HG03139 (cell line): Measurements from ENCODE around the gene XAB2.
"Not testable (repeated sequence)": the region's sequence is repeated elsewhere in the genome, so short reads cannot be mapped to it uniquely, and the experiment has no call there.

Experiments
- ATAC-seq: cut with Tn5 transposase; IDR thresholded peaks from one replicate; pipeline ENCODE4 v1.9.1; 2021; ENCODE audit not compliant: unreplicated experiment

XAB2 gene

GRCh38 chr19:7650148-7650547 lies 20.8 kb upstream of the XAB2 start:
- no peak for ATAC-seq

DNA sequence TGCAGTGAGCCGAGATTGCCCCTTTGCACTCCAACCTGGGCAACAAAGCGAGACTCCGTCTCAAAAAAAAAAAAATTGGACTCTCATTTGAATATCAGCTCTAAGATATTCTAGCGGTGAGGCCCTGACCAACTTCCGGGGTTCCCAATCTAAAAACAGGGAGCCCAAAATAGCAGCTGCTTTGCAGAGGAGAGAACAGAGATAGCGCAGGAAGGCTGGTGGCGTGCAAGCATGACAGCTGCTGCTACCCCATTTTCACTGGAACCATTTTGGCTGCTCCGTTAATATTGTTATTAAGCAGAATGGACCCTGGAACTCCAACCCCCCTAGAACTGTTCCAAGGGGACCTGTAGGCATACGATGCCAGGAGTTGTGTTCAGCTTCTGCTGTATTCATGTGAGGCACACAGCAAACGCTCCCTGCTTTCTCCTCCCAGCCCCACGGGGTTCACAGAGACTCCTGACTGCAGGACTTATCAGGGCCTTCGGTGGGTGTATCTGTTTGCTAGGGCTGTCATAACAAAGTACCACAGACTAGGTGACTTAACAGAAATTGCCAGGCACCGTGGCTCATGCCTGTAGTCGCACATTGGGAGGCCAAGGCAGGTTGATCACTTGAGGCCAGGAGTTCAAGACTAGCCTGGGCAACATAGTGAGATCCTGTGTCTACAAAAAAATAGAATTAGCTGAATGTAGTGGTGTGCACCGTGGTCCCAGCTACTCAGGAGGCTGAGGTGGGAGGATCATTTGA lies 19.1 kb upstream of the XAB2 start:
- no peak for ATAC-seq

DNA sequence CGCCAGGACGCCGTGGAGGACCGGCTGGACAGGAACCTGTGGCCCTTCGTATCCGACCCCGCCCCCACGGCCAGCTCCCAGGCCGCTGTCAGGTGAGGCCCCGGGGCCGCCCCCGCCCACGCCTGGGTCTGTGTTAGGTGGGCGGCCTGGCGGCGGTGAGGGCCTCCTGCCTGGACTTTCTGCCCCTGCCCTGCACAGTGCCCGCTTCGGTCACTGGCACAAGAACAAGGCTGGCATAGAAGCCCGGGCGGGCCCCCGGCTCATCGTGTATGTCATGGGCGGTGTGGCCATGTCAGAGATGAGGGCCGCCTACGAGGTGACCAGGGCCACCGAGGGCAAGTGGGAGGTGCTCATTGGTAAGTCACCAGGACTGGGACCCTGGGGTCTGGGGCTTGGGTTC lies 17.8 kb upstream of the XAB2 start:
- no peak for ATAC-seq

GRCh38 chr19:7646426-7646700 lies 17.0 kb upstream of the XAB2 start:
- ATAC-seq = no peak

DNA sequence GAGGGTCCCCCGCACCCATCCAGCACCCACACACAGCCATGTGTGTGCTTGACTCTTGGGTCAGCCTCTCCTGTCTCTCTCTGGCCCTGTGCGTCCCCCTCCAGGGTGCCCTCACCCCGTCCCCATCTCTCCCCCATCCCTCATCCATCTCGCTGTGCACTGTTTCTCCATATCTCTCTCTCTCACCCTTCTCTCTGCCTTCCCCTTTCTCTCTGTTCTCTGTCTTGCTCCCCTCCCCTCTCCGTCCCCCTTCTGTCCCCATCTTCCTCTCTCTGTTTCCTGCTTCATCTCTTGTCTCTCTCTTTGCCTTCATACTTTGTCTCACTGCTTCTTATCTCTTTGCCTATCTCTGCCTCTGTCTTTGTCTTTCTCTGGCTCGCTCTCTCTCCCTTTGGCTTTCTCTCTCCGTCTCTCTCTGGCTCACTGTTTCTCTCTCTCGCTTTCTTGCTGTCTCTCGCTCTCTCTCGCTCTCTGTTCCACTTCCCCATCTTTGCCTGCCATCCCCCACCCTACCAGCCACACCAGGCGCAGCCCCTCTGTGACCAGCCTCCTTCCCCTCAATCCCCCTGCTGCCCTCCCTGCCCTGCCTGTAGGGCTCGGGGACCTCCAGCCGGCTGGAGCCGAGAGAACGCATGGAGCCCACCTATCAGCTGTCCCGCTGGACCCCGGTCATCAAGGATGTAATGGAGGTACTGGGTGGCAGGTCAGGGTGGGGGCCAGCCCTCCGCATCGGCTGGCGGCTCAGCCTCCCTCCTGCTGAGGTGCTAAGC lies 16.5 kb upstream of the XAB2 start:
- ATAC-seq = no peak

DNA sequence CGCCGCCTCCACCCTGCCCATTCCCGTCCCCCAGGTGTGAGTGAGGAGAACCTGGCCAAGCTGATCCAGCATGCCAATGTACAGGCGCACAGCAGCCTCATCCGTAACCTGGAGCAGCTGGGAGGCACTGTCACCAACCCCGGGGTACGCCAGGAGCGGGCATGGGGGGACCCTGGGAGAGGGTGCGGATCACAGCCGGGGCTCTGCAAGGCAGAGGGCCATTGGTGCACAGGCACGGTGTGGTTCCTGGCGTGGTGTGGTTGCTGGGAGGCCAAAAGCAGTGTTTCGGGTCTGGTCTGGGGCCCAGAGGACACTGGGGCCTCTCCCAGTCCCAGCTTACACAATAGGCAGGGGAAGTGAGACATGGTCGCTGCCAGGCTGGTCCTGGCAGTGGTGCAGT lies 15.8 kb upstream of the XAB2 start:
- no peak for ATAC-seq

DNA sequence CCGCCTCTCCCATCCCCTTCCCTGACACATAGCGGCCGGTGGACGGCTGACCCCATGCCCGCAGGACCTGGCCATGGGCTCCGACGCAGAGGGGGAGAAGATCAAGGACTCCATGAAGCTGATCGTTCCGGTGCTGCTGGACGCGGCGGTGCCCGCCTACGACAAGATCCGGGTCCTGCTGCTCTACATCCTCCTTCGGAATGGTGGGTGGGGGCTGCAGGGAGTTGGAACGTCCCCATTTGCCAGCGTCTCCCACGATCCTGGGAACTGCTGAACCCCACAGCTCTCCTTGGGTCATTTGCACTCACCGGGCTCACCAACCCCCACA lies 15.2 kb upstream of the XAB2 start:
- no peak for ATAC-seq

- not testable (repeated sequence) for ATAC-seq
These were observed 14.5 kb upstream of the XAB2 start for GRCh38 chr19:7643629-7644549.

GRCh38 chr19:7643031-7643415 lies 13.7 kb upstream of the XAB2 start:
- no peak for ATAC-seq

GRCh38 chr19:7642295-7643030 lies 13.1 kb upstream of the XAB2 start:
- ATAC-seq = no peak

- no peak for ATAC-seq
These were observed 12.2 kb upstream of the XAB2 start for GRCh38 chr19:7641290-7642276.

DNA sequence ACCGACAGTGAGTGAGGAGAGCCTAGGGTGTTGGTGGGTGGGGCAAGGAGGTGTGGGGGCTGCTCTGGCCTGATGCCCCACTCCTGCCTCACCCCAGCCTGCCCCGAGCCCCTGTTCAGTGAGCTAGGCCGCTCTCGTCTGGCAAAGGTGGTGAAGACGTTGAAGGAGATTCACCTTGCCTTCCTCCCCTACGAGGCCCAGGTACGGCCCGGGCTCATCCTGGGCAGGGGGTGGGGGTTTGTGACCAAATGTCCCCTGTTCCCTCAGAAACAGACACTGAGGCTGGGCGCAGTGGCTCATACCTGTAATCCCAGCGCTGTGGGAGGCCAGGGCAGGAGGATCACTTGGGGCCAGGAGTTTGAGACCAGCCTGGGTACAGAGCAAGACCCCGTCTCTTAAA lies 11.5 kb upstream of the XAB2 start:
- ATAC-seq = no peak

DNA sequence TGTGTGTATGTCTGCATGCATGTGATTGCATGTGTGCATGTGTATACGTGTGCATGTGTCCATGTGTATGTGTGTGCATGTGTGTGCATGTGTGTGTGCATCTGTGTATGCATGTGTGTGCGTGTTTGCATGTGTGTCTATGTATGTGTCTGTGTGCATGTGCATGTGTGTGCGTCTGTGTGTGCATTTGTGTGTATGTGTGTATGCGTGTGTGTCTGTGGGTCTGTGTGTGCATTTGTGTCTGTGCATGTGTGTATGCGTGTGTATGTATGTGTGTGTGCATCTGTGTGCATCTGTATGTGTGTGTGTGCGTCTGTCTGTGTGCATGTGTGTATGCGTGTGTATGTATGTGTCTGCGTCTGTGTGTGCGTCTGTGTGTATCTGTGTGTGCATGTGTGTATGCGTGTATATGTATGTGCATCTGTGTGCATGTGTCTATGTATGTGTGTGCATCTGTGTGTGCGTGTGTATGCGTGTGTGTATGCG lies 10.6 kb upstream of the XAB2 start:
- ATAC-seq = no peak

GRCh38 chr19:7638802-7639465 lies 9.6 kb upstream of the XAB2 start:
- ATAC-seq = no peak

DNA sequence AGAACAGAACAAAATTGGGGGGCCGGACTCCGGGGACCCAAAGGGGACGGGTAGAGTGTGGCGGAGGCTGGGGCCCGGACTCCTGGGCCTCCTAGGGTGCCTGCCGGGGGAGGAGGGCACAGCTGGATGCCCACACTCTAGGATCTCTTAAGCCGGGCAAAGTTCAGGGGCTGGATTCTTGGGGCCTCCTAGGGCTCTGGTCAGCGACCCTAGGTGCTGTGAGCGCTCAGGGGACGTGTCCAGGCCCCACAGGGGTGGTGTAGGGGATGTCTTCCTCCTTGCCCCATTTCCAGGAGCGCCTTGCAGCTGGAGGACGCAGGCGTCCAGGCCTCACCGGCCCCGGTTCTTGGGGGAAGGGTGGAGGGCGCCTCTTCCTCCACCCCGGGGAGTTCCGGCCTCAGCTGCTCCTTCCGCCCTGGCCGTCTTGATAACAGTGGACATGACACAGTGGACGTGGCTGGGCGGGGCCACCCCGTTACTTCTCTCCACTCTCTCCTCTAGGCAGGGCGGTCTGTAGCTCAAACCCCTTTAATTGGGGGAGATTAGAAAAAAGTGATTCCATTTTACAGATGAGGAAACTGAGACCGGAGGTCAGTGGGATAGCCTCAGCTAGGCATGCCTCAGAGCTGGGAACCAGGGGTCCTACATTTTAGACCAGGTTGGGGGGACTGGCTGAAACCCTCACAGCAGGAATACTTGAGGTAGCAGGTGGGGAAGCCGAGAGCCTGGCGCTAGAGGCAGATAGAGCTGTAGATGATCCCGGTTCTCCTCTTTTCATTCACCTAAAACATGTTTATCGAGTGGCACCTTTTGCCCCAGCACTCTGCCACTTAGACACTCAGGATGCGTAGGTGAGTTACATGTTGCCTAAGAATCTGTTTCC lies 8.3 kb upstream of the XAB2 start:
- ATAC-seq = peak; percentile 11

- ATAC-seq = peak; percentile 57
These were observed 7.5 kb upstream of the XAB2 start, which contains the start of gene STXBP2 for GRCh38 chr19:7636691-7637373. Gene STXBP2, plus strand, starts transcription at chr19:7637110. Its CDS starts 40 bp downstream, at chr19:7637150.

DNA sequence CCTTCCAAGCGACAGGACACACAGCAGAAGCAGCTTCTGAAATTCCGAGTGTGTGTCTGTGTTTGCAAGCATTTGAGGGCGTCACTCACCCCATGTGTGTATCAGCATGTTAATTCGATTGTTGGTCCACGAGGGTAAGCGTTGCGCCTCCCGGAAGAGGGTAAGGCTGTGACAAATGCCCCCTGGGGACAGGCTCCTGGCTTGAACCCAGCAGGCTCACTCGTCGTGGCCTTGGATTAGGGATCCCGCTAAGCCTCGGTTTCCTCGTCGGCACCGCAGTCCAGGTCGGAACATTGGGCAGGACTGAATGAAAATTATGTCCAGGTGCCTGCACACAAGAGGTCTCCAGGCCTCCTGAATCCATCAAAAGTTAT lies 7.0 kb upstream of the XAB2 start:
- no peak for ATAC-seq

DNA sequence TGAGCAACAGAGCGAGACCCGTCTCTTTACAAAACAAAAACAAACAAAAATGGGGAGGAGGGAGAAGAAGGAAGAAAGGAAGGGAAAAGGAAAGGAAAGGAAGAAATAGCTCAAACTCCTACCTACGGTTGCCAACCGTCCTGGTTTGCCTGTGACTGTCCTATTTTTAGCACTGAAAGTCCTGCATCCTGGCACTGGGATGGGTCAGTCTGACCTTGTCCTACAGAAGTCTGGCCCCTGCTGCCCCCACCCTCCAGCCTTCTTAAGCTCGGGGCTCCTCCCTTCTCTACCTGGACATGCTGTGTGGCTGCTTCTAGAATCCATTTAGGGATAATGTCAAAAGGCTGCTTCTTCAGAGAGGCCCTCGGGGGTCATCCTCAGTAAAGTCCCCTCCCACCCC lies 6.3 kb upstream of the XAB2 start:
- no peak for ATAC-seq
